Erythroblast (primary cell): ENCODE results near the gene ZBTB3.
"Not testable (repeated sequence)": the region's sequence is repeated elsewhere in the genome, so short reads cannot be mapped to it uniquely, and the experiment has no call there.

ENCODE experiments used
- DNase-seq, 2 experiments: peaks; one replicate each; lab custom pipeline; 2025; lab: John Stamatoyannopoulos, UW
- GATA1 ChIP-seq: IDR thresholded peaks from 2 replicates; pipeline ENCODE4 v1.6.1; 2011; ENCODE audit warnings: low read depth, mild to moderate bottlenecking, control low read depth, low read length, moderate library complexity
- POLR2A ChIP-seq: IDR thresholded peaks from 2 replicates; pipeline ENCODE4 v1.6.1; 2011; ENCODE audit warnings: mild to moderate bottlenecking, low read length

Gene ZBTB3

DNA sequence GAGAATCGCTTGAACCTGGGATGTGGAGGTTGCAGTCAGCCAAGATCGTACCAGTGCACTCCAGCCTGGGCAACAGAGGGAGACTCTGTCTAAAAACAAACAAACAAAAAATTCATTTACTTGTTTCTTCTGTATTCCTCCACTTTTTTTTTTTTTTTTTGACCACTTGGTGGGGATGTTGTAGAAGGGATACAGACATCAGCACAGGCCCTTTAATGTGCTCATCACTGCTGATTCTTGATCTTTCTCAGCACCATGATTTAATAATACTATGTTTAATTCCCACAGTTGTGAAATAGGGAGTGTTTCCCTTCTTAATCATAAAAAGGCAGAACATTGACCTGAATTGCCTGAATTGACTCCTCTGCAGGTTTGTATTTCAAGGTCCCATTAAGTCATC is 21.1 kb downstream of the ZBTB3 start:
- DNase-seq: peak; percentile 62

DNA sequence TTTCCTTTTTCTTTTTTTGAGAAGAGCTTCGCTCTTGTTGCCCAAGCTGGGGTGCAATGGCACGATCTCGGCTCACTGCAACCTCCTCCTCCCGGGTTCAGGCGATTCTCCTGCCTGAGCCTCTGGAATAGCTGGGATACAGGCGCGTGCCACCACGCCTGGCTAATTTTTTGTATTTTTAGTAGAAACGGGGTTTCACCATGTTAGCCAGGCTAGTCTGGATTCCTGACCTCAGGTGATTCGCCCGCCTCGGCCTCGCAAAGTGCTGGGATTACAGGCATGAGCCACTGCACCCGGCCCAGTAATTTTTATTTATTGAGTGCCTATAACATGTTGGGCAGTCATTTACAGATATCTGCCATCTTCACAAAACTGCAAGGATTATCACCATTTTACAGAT is 23.9 kb downstream of the ZBTB3 start:
- DNase-seq: not testable (repeated sequence)

More for the DNA sequence above, 21.1 kb downstream of the ZBTB3 start:
- TF ChIP-seq POLR2A (no peak), GATA1 (no peak)

GRCh38 chr11:62728171-62728988 is 25.6 kb downstream of the ZBTB3 start, which contains the start of gene TTC9C:
TSS of gene TTC9C (plus strand) at chr11:62728486. CDS start at chr11:62728849, 363 bp downstream.
- DNase-seq: peak; percentile 88 to 91
- TF ChIP-seq POLR2A: peak; percentile 67
- no peak for TF ChIP-seq GATA1

GRCh38 chr11:62727872-62728170 is 26.1 kb downstream of the ZBTB3 start:
- peak; percentile 96 to 97 for DNase-seq
- no peak for TF ChIP-seq POLR2A
- no peak for TF ChIP-seq GATA1

DNA sequence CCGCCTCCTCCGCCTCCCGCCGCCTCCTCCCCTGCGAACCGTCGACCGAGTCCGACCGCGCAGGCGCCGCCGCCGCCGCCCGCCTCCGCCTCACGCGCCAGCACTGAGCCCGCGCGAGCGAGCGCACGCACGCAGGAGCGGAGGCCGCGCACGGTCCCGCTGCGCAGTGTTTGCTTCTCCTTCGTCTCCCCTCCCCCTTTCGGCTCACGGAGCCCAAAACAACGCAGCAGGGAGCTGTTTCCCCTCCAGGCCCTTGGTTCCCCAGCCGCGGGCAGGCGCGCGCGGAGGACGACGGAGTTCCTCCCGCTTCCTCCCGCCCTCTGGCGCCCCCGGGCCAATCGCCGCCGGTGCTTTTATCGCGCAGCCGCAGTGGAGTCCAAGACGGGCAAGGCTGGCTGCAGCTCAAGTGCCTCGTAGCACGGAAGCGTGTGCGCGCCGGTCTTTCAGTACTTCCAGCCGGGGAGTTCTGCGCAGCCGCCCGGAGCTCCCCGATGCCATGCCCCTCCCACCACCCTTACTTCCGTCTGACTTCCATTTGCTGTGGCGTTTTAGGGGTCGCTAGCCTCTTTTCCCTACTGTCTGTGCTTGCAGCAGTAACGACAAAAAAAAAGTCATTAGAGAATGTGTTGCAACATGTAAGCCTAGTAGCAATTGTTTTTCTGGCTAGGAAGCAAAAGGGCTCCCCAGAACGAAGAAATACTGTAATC is 26.6 kb downstream of the ZBTB3 start, which contains the start of gene HNRNPUL2:
Gene HNRNPUL2 (minus strand): TSS at position 293 of the 707 bp plus-strand sequence. CDS start 301 bp downstream, outside the sequence.
- peak; percentile 99 for DNase-seq
- TF ChIP-seq POLR2A (peak; percentile 97), GATA1 (no peak)

- DNase-seq: no peak
- TF ChIP-seq POLR2A: no peak
- no peak for TF ChIP-seq GATA1
These were observed 27.1 kb downstream of the ZBTB3 start for GRCh38 chr11:62726915-62727164.

- no peak for DNase-seq
- TF ChIP-seq POLR2A: no peak
- no peak for TF ChIP-seq GATA1
These were observed 27.6 kb downstream of the ZBTB3 start for GRCh38 chr11:62726156-62726914.

- peak in 1 of 2 experiments; percentile 54 for DNase-seq
- no peak for TF ChIP-seq GATA1
- TF ChIP-seq POLR2A: no peak
These were observed 28.3 kb downstream of the ZBTB3 start for GRCh38 chr11:62725646-62726045.

DNA sequence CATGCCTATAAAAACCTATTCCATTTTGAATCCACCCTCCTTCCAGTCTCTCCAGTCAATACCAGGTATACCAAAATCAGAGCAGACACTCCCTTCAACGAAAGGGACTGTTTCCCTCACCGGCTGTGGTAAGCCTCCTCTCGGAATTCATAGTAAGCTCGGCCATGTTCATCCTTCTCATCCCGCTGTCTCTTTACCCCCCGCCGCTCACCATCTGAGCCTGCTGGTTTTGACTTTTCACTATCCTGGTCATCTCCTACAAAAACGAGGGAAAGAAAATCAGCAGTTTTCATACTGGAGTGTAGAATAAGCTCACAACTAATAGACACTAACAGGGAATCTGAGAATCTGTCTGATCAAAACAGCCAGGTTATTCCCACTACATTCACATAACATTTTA is 29.8 kb downstream of the ZBTB3 start:
- DNase-seq: no peak
- TF ChIP-seq GATA1 (no peak), POLR2A (no peak)

- DNase-seq: peak in 1 of 2 experiments; percentile 24
- TF ChIP-seq POLR2A (no peak), GATA1 (no peak)
These were observed 32.0 kb downstream of the ZBTB3 start for GRCh38 chr11:62721994-62722393.

- TF ChIP-seq GATA1 (no peak), POLR2A (no peak)
- DNase-seq: no peak
These were observed 34.5 kb downstream of the ZBTB3 start for GRCh38 chr11:62719302-62719978.

- TF ChIP-seq POLR2A (no peak), GATA1 (no peak)
- no peak for DNase-seq
These were observed 37.1 kb downstream of the ZBTB3 start for GRCh38 chr11:62716816-62717215.

GRCh38 chr11:62716206-62716605 is 37.8 kb downstream of the ZBTB3 start:
- TF ChIP-seq GATA1 (no peak), POLR2A (no peak)
- DNase-seq: no peak
